ENCODE data around the gene CLDN25. TPM values are rescaled to one million over a fixed set of nuclear protein-coding genes. Genes with fewer than 3 reads are reported as not detected.

Gene CLDN25
- polyA plus RNA-seq, 3 donors from 2014 or later = not detected

DNA sequence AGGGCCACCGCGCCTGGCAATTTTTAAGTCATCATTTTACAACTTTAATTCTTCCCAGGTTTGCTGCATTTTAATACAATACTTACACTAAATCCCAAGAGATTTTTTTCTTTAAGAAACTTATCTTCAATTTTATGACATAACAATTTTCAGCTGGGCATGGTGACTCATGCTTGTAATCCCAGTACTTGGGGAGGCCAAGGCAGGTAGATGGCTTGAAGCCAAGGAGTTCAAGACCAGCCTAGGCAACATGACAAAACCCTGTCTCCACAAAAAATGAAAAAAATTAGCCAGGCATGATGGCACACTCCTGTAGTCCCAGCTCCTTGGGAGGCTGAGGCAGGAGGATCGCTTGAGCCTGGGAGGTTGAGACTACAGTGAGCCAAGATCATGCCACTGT is 38.8 kb downstream of the CLDN25 start:
- no peaks in the 10 kb centered on the region for H3K9me3 Mint-ChIP-seq
- no peak overlapping the region for H3K27ac Mint-ChIP-seq
- no peak for DNase-seq
- H3K27me3 Mint-ChIP-seq (ENCODE audit: low read depth in 3 of 3) = peaks cover 0 to 2% (median 0%) of the 10 kb centered on the region in 3 donors
- H3K4me1 Mint-ChIP-seq = peaks cover 4 to 7% of the 10 kb centered on the region in 2 donors
- H3K4me3 Mint-ChIP-seq = no peak overlapping the region
- H3K36me3 Mint-ChIP-seq = peaks cover 32 to 55% (median 38%) of the 10 kb centered on the region in 3 donors

DNA sequence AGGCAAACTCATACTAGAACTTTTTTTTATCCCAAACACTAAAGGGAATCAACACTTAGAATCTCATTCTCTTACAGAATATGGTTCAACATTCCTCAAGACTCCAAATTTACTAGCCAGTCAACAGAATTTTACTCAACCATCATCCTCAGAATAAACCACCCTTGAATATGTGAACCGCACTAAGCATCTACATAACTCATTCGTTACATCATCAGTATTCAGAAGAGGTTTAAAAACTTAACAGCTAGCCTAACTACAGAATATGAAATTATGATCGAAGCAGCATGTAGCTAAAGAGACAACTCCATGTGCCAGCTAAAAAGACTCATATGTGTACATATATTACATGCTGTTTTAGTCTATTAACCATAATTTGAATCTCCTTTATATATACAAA is 47.9 kb downstream of the CLDN25 start:
- Mint-ChIP-seq H3K27me3 (ENCODE audit: low read depth in 3 of 3) (peaks cover 0 to 2% (median 2%) of the 10 kb centered on the region in 3 donors), H3K4me3 (no peak overlapping the region), H3K27ac (peak overlapping the region in 3 of 6 donors; percentile 22 to 55 (median 32)), H3K9me3 (no peaks in the 10 kb centered on the region), H3K36me3 (peaks cover 30 to 58% (median 40%) of the 10 kb centered on the region in 3 donors), H3K4me1 (peaks cover 10 to 19% of the 10 kb centered on the region in 2 donors)
- DNase-seq = no peak

- Mint-ChIP-seq H3K4me1 (peaks cover 9 to 21% of the 10 kb centered on the region in 2 donors), H3K27me3 (ENCODE audit: low read depth in 3 of 3) (peaks cover 0 to 2% (median 0%) of the 10 kb centered on the region in 3 donors), H3K4me3 (no peak overlapping the region), H3K27ac (peak overlapping the region in 1 of 6 donors; percentile 7), H3K36me3 (peaks cover 30 to 58% (median 38%) of the 10 kb centered on the region in 3 donors), H3K9me3 (no peaks in the 10 kb centered on the region)
- DNase-seq = no peak
Observed at GRCh38 chr11:113828191-113828590, 48.6 kb downstream of the CLDN25 start.

- DNase-seq = no peak
- H3K36me3 Mint-ChIP-seq = peaks cover 26 to 53% (median 31%) of the 10 kb centered on the region in 3 donors
- H3K9me3 Mint-ChIP-seq = no peaks in the 10 kb centered on the region
- peak overlapping the region in 2 of 6 donors; percentile 20 to 29 for H3K27ac Mint-ChIP-seq
- no peak overlapping the region for H3K4me3 Mint-ChIP-seq
- peaks cover 0 to 2% (median 0%) of the 10 kb centered on the region in 3 donors for H3K27me3 Mint-ChIP-seq (ENCODE audit: low read depth in 3 of 3)
- peaks cover 9 to 23% of the 10 kb centered on the region in 2 donors for H3K4me1 Mint-ChIP-seq
Observed at GRCh38 chr11:113829751-113830150, 50.2 kb downstream of the CLDN25 start.

Other genes starting within 250 kb of the CLDN25 start
- not detected for gene TMPRSS5, start 73.5 kb upstream of the CLDN25 start, polyA plus RNA-seq
- 10 to 100 TPM in 2 of 3 donors, 1 to 10 TPM in 1; 9.2 to 13.7 (median 10.1) TPM for gene ZW10, start 6.1 kb upstream of the CLDN25 start, polyA plus RNA-seq
- 100 to 1,000 TPM; 121 to 185 (median 122) TPM for gene USP28, start 95.8 kb downstream of the CLDN25 start, polyA plus RNA-seq
- not detected for gene HTR3B, start 125.0 kb downstream of the CLDN25 start, polyA plus RNA-seq
- not detected for gene HTR3A, start 195.3 kb downstream of the CLDN25 start, polyA plus RNA-seq